T-helper 17 cell (primary cell): Measurements from ENCODE around the gene FRG2C. TPM values are rescaled to one million over a fixed set of nuclear protein-coding genes. Genes with fewer than 3 reads are reported as not detected.
"Not testable (repeated sequence)": the region's sequence is repeated elsewhere in the genome, so short reads cannot be mapped to it uniquely, and the experiment has no call there.

Source experiments
- ATAC-seq: fragments of 150-1000 bp; cut with Tn5 transposase; 2 replicates; pipeline ENCODE4 v1.10.0; 2021; ENCODE audit warnings: mild to moderate bottlenecking, moderate library complexity
- DNase-seq, 3 donors: peaks; one replicate each; pipeline versions ENCODE4 v3.0.0 to v3.0.0-alpha.2; 2020 to 2021
- H3K9me3 ChIP-seq: one replicate; pipeline ENCODE4 v1.7.0; 2013; ENCODE audit warnings: low read length, mild to moderate bottlenecking; ENCODE audit not compliant: control insufficient read depth, poor library complexity, severe bottlenecking
- H3K27ac Mint-ChIP-seq: one replicate; pipeline ENCODE4 v1.8.0; 2022; ENCODE audit warnings: mild to moderate bottlenecking, moderate library complexity, mixed read lengths
- H3K27me3 Mint-ChIP-seq: one replicate; pipeline ENCODE4 v1.8.0; 2022; ENCODE audit warnings: mixed read lengths
- H3K36me3 Mint-ChIP-seq: one replicate; pipeline ENCODE4 v1.8.0; 2022; ENCODE audit warnings: low read depth, mixed read lengths
- H3K4me1 Mint-ChIP-seq: one replicate; pipeline ENCODE4 v1.8.0; 2022; ENCODE audit warnings: mild to moderate bottlenecking, mixed read lengths
- H3K4me3 Mint-ChIP-seq: one replicate; pipeline ENCODE4 v1.8.0; 2022; ENCODE audit warnings: mild to moderate bottlenecking, moderate library complexity, mixed read lengths
- total RNA-seq, 4 donors: library from RNA in 2 of 4; stranded (reverse) in 2 of 4; gene quantifications; one replicate each; pipeline ENCODE4 v1.2.3 and lab custom pipeline; 2022 to 2026

Gene FRG2C
- not detected for total RNA-seq
- 0 reads per million in 2 donors for total RNA-seq (lab: John Stamatoyannopoulos, UW)

DNA sequence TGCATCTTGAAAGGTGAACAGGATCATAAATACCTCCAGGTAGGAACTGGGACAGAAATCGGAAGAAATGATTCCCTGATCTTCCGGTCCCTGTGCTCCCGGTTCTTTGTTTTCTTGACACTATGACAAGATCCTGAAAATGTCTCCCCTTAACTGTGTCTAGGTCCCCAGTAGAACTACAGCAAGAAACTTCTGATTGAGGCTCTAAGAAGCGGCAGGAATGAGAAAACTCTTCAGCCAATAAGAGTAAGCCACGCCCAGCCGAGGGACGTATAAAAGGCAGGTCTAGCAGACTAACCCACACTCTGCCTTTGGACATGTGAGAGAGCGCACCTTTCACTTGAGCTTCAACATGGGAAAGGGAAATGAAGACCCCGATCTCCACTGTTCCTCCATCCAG is at the start of gene FRG2C:
Gene FRG2C (plus strand): TSS at position 301 of the 400 bp plus-strand sequence. CDS start 52 bp downstream, at position 353.
- not testable (repeated sequence) for H3K4me1 Mint-ChIP-seq, DNase-seq, ATAC-seq, H3K27ac Mint-ChIP-seq, H3K9me3 ChIP-seq, H3K36me3 Mint-ChIP-seq
- H3K27me3 Mint-ChIP-seq, result peaks cover 14% of the 10 kb centered on the region
- peak within 1 kb of the TSS; percentile 31 for H3K4me3 Mint-ChIP-seq

DNA sequence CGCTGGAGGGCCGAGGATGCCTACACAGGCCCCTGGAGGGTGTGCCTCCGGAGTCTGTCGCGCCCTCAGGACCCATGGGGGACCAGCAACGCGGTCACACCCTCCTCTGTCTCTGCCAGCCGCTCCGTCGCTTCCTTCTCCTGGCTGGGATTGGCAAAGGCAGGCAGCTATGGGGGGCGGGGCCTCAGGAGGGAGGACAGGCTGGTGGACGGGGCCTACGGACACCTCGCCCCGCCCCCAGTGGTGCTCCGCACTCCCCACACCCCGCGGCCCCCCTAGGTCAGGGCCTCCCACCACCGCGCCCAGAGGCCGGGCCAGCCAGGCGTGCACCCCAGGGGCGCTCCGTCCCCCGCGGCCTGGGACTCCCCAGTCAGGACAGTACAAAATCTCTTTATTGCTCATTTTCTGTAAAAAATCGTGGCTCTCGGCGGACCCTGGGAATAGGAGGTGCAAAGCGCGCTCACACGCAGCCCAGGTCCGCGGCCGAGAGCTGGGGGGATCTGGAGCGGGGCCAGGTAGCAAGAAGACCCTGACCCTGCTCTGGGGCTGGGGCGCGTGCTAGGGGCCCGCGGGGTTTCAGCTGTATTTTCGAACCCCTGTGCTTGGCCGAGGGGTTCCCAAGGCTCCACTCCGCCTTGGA is 45.3 kb upstream of the FRG2C start:
- peaks cover 25% of the 10 kb centered on the region for H3K27me3 Mint-ChIP-seq
- not testable (repeated sequence) for H3K4me3 Mint-ChIP-seq, ATAC-seq, H3K27ac Mint-ChIP-seq, H3K9me3 ChIP-seq, H3K4me1 Mint-ChIP-seq, DNase-seq, H3K36me3 Mint-ChIP-seq

DNA sequence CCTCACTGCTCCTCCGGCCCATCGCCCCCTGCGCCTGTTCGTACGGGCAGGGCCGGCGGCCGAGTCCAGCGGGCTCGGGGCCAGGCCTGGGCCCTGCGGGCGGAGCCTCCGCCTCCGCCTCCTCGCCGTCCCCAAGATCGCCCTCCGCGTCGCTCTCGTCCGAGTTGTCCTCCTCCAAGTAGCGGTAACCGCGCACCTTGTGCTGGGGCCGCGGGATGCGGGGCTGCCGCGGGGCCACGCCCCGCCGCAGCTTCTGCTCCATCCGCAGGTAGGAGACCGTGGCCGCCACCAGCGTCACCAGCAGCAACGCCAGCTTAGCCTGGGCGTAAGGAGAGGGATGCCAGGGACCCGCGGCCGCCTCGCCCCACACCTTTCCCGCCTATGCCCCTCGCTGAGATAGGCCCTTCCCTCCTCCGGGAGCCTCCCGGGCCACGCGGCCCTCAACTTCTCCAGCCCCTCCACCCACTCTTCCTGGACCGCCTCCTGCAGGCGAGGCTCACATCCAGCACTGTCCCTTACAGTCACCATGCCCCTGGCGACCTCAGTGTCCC is 44.6 kb upstream of the FRG2C start:
- H3K27ac Mint-ChIP-seq, H3K4me1 Mint-ChIP-seq, DNase-seq, ATAC-seq, H3K9me3 ChIP-seq, H3K36me3 Mint-ChIP-seq: not testable (repeated sequence)
- H3K4me3 Mint-ChIP-seq, result peak overlapping the region; percentile 68
- peaks cover 25% of the 10 kb centered on the region for H3K27me3 Mint-ChIP-seq

DNA sequence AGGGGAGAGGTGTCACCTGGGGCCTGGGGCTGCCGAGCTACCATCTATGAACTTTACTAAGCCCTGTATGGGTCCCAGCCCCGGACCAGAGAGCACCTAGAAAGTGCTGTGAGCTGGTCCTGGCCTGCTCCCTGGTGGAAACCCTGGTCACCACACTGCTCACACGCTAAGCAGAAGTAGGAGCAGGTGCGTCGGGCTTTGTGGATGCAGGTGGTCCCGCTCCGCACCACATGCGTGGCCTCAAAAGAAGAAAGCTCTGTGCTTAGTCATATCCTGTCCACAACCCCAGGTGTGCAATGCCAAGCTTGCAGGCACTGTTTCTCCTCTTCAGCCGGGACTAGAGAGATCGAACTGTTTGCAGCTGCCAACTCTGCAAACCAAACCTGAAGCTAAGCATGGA is 42.4 kb upstream of the FRG2C start:
- H3K27ac Mint-ChIP-seq, H3K4me1 Mint-ChIP-seq, H3K4me3 Mint-ChIP-seq, DNase-seq, ATAC-seq, H3K36me3 Mint-ChIP-seq, H3K9me3 ChIP-seq: not testable (repeated sequence)
- peaks cover 25% of the 10 kb centered on the region for H3K27me3 Mint-ChIP-seq

DNA sequence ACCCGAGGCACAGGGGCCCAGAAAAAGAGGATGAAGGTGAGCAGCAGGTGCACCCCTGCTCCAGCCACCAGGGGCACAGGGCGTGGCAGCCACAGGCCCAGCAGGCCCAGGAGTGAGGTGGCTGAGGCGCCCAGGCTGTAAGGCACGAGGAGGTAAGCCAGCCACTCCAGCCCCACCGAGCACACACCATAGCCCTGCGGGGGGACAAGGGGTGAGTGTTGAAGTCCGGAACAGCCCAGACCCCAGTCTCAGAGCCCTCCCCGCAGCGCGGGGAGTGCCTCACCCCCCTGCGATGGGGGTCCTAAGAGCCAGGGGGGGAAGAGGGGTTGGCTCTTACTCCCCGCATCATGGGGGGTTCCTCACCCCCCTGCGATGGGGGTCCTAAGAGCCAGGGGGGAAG is 40.5 kb upstream of the FRG2C start:
- DNase-seq, H3K27ac Mint-ChIP-seq, H3K9me3 ChIP-seq, H3K4me3 Mint-ChIP-seq, ATAC-seq, H3K4me1 Mint-ChIP-seq, H3K36me3 Mint-ChIP-seq: not testable (repeated sequence)
- peaks cover 20% of the 10 kb centered on the region for H3K27me3 Mint-ChIP-seq

DNA sequence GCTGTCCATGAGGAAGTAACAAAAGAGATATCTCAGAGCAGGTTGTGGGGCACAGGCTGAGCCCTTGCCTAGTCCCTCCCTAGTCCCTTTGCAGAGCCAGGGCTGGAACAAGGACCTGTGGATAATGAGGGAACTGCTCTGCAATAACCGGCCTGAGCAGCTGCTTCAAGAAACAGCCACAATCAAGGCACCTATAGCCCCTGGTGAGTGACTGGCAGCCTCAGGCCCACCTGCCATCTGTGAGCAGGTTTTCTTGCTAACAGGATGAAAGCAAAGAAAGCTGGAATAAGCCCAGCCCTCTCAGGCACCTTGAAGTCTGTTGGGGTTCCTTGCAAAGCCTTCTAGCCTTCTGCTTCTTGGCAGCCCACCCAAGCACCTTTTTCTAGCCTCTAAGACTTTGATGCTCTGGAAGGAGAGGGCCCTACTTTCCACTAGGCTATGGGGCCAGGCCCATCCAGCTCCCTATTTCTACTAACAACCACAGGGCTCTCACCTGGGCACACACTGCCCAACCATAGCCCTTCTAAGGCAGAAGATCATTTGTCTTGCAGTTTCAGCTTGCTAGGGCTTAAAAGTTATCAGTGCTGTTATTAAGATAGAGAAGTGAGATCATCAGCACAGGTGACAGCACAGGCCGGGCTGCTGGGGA is 33.1 kb upstream of the FRG2C start:
- not testable (repeated sequence) for H3K27ac Mint-ChIP-seq, H3K4me3 Mint-ChIP-seq, H3K36me3 Mint-ChIP-seq, DNase-seq, H3K27me3 Mint-ChIP-seq, H3K4me1 Mint-ChIP-seq, H3K9me3 ChIP-seq, ATAC-seq

DNA sequence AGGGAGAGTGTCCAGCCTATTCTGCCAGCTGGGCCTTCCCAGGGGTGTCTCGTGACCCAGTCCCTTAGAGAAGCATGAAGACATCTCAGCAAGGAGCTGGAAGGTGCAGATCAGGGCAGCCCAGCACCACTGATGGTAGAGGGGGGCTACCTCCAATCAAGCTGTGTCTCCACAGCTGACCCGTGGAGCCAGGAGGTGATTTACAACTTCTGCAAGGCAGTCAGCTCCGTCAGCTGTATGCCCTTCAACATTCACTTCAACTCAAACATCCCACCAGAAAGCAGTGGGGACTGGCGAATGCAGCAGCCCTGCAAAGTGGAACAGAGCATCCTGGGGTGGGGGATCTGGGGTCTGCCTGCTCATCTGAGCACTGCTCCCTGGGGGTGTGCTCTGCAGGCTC is 32.6 kb upstream of the FRG2C start:
- DNase-seq (no peak), ATAC-seq (no peak)
- Mint-ChIP-seq H3K4me3 (no peak overlapping the region), H3K4me1 (no peaks in the 10 kb centered on the region), H3K36me3 (no peaks in the 10 kb centered on the region), H3K27ac (no peak overlapping the region), H3K27me3 (no peaks in the 10 kb centered on the region)
- H3K9me3 ChIP-seq, result no peaks in the 10 kb centered on the region

DNA sequence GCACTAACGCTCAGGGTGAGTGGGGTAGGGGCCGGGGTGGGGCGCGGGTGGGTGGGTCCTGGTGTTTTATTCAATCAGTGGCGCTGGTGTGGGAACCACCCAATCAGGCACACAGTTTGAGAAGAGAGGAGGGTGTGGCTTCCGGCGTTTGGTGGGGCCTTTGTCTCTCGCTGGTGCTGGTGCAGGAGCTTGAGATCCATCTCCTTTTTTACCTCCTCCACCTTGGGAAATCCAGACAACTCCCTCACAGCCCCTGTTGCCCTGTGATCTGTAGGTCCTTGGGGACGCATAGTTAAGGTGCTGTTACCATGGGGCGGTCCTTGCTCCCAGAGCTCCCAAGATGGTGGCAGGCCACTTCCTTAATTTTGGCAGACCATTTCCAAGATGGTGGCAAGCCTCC is 25.2 kb upstream of the FRG2C start:
- not testable (repeated sequence) for H3K36me3 Mint-ChIP-seq, ATAC-seq

DNA sequence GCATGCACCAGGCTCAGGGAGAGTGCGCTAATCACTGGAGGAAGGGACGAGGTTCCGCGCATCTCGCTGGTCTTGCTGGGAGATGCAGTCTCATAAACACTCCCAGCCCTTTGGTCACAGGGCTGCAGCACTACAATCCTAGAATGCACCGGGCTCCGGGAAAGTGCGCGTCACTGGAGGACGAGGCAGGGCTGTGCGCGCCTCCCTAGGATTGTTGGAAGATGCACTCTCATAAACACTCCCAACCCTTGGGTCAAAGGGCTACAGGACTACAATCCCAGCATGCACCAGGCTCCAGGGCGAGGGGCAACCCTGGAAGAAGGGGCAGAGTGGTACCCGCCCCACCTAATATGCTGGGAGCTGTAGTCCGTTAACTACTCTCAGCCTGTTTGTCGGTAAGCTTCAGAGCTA is 23.0 kb upstream of the FRG2C start:
- not testable (repeated sequence) for H3K27me3 Mint-ChIP-seq, DNase-seq, H3K4me1 Mint-ChIP-seq, H3K36me3 Mint-ChIP-seq, ATAC-seq, H3K9me3 ChIP-seq, H3K27ac Mint-ChIP-seq
- peak overlapping the region; percentile 73 for H3K4me3 Mint-ChIP-seq

More for the DNA sequence above, 25.2 kb upstream of the FRG2C start:
- not testable (repeated sequence) for H3K9me3 ChIP-seq, H3K4me3 Mint-ChIP-seq, H3K4me1 Mint-ChIP-seq, DNase-seq, H3K27ac Mint-ChIP-seq, H3K27me3 Mint-ChIP-seq

DNA sequence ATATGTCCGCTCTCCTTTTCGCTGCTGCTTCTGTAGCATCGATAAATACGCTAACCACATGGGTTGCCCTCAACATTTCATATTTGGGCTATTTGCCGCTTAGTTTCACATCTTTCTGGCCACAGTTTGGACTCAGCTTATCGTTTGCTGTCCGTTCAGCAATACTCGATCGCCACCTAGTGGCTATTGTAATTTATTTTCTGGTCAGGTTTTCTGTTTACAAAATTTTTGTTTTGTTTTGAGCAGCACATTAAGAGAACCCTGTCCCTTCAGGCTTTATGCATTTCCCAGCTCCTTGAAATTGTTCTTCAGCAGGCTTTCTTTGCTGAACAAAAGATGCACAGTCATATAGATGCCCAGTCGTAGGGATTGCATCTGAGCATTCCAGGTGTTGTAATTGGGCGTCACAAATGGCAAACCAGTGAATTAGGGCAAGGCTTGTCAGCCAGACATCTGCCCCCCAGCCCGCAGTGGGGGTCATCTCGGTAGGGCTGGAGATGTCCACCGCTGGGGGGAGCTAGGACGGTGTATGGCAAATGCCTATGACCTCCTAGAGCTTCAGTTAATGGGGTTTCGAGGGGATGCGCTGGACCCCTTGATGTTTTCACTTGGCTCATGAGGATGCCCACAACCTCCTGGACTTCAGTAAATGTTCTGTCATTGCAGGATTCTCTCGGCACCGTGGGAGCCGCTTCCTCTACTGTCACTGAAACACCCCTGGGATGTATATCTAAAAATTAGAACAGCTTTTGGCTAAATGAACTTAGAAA is 20.9 kb upstream of the FRG2C start:
- not testable (repeated sequence) for H3K27ac Mint-ChIP-seq, ATAC-seq, H3K36me3 Mint-ChIP-seq, DNase-seq, H3K9me3 ChIP-seq, H3K4me1 Mint-ChIP-seq, H3K27me3 Mint-ChIP-seq
- peak overlapping the region; percentile 55 for H3K4me3 Mint-ChIP-seq

DNA sequence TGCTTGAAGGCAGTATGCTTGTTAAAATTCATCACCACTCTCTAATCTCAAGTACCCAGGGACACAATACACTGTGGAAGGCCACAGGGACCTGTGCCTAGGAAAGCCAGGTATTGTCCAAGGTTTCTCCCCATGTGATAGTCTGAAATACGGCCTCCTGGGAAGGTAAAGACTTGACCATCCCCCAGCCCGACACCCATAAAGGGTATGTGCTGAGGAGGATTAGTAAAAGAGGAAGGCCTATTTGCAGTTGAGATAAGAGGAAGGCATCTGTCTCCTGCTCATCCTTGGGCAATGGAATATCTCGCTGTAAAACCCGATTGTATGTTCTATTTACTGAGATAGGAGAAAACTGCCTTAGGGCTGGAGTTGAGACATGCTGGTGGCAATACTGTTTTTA is 18.6 kb upstream of the FRG2C start:
- not testable (repeated sequence) for H3K4me3 Mint-ChIP-seq, H3K9me3 ChIP-seq, DNase-seq, ATAC-seq, H3K4me1 Mint-ChIP-seq, H3K27me3 Mint-ChIP-seq, H3K27ac Mint-ChIP-seq, H3K36me3 Mint-ChIP-seq

DNA sequence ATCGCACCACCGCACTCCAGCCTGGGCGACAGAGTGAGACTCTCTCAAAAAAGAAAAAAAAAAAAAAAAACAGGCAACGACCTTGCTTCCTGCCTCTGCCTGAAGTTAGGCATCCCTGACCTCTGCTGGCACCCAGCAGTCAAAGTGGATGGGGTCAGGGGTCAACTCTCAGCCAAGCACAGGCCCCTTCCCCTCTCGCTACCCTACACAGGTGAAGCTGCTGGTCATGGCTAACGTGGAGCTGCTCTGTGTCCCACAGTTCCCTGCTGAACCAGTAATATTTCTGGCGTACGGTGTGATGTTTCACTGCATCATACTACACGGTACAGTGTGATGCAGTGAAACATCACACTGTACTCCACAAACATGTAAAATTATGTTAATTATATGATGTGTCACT is 13.9 kb upstream of the FRG2C start:
- no peaks in the 10 kb centered on the region for H3K36me3 Mint-ChIP-seq

More for the DNA sequence above, 13.9 kb upstream of the FRG2C start:
- Mint-ChIP-seq H3K27ac (no peak overlapping the region), H3K27me3 (no peaks in the 10 kb centered on the region), H3K4me1 (no peaks in the 10 kb centered on the region), H3K4me3 (no peak overlapping the region)
- H3K9me3 ChIP-seq, result no peaks in the 10 kb centered on the region
- no peak for DNase-seq
- ATAC-seq, result no peak
